22Rv1 (cell line): ENCODE measurements around the gene KCTD11.

Source experiments
- CTCF ChIP-seq: fragments of 450-650 bp; IDR thresholded peaks from 2 replicates; pipeline ENCODE4 v1.5.1; 2017; ENCODE audit warnings: mild to moderate bottlenecking
- ZFX ChIP-seq: fragments of 450-650 bp; IDR thresholded peaks from 2 replicates; pipeline ENCODE4 v1.6.1; 2017; ENCODE audit warnings: antibody characterized with exemption, borderline replicate concordance

DNA sequence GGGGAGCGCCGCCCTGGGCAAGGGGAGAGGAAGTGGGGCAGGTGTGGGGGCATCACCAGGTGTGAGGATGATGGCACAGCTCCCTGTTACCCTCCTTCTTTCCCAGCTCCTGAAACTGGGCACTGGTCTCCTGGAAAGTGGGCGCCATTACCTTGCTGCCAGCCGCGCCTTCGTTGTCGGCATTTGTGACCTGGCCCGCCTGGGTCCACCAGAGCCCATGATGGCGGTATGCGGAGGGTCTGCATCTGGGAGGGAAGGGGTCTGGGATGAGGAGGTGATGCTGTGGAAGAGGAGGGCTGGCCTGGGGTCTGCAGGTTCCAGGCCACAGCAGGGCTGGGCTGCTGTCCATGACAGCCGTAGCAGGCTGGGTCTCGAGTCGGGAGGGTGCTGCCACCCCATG, 10.1 kb upstream of the KCTD11 start:
- TF ChIP-seq CTCF (no peak), ZFX (no peak)
